ENCODE measurements around the gene PCNP.
A peak's percentile ranks its signal among the peaks of the same experiment; 100 is the strongest.

The PCNP gene

DNA sequence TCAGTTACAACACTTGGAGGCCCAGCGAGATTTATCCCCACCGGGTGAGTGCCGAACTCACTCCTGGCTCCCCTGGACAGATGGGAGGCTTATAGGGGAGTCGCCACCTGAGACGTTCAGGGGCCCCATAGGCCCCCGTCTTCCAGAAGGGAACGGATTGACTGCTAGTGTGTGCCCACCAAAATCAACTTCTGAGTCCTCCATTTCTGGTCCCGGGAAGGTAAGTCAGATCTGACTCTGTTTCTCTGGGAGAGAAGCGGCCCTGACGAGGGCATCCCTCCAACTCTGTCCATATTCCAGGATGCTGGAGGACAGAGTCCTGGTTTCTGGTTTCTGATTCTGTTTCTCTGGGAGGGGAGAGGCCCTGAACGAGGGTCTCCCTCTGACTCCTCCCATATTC is 58.6 kb downstream of the PCNP start:
- H3K27ac ChIP-seq: no peak overlapping the region
- H3K27me3 ChIP-seq (ENCODE audit: insufficient read depth, low read depth, severe bottlenecking): no peaks in the 10 kb centered on the region
- DNase-seq: no peak
- H3K4me3 ChIP-seq (ENCODE audit: low read depth, low read length): no peak overlapping the region
- no peaks in the 10 kb centered on the region for H3K36me3 ChIP-seq
- TF ChIP-seq, protein P1, sequence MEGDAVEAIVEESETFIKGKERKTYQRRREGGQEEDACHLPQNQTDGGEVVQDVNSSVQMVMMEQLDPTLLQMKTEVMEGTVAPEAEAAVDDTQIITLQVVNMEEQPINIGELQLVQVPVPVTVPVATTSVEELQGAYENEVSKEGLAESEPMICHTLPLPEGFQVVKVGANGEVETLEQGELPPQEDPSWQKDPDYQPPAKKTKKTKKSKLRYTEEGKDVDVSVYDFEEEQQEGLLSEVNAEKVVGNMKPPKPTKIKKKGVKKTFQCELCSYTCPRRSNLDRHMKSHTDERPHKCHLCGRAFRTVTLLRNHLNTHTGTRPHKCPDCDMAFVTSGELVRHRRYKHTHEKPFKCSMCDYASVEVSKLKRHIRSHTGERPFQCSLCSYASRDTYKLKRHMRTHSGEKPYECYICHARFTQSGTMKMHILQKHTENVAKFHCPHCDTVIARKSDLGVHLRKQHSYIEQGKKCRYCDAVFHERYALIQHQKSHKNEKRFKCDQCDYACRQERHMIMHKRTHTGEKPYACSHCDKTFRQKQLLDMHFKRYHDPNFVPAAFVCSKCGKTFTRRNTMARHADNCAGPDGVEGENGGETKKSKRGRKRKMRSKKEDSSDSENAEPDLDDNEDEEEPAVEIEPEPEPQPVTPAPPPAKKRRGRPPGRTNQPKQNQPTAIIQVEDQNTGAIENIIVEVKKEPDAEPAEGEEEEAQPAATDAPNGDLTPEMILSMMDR (IDR thresholded peaks at IDR 0.05; ENCODE audit: low read depth, low read length): no peak
- no peaks in the 10 kb centered on the region for H3K9me3 ChIP-seq (ENCODE audit: severe bottlenecking)

DNA sequence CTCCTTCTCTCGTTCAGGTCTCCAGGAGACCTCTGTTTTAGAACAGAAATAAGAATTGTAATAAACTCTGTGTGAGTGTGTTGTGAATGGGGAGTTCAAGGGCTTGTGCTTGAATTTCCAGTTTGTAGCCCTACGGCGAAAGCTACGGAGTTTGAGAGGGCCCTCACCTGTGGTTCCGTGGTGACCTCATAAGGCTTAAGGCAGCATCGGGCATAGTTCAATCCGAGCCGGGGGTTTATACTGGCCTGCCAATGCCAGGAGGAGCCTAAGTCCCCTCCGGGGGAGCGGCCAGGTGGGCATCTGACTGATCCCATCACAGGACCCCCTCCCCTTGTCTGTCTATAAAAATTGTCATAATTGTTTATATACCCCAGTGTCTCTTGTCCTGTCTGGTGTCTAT is 59.2 kb downstream of the PCNP start:
- H3K9me3 ChIP-seq (ENCODE audit: severe bottlenecking): no peaks in the 10 kb centered on the region
- no peaks in the 10 kb centered on the region for H3K36me3 ChIP-seq
- TF ChIP-seq, protein P1 (IDR thresholded peaks at IDR 0.05; ENCODE audit: low read depth, low read length): no peak
- no peaks in the 10 kb centered on the region for H3K27me3 ChIP-seq (ENCODE audit: insufficient read depth, low read depth, severe bottlenecking)
- no peak for DNase-seq
- H3K4me3 ChIP-seq (ENCODE audit: low read depth, low read length): no peak overlapping the region
- no peak overlapping the region for H3K27ac ChIP-seq

DNA sequence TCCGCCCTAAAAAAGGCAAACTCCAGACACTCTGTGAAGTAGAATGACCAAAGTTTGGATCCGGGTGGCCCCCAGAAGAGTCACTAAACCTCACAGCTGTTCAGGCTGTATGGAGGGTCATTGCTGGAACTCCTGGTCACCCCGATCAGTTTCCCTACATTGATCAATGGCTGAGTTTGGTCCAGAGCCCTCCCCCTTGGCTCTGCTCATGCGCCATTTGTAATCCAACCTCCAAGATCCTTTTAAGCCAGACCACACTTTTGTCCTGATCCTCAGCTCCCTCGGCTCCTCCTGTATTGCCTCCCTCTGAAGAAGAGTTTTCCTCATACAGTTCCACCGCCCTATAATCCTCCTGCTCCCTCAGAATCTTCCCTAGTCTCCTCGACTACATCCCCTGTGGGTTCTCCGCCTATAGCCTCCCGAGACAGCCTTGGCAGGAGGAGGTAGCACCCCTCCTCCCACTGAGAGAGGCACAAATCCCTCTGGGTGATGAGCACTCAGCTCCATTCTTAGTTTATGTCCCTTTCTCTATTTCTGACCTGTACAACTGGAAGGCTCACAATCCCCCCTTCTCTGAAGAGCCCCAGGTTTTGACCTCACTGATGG is 60.7 kb downstream of the PCNP start:
- TF ChIP-seq, protein P1 (IDR thresholded peaks at IDR 0.05; ENCODE audit: low read depth, low read length): no peak
- H3K4me3 ChIP-seq (ENCODE audit: low read depth, low read length): no peak overlapping the region
- H3K27ac ChIP-seq: no peak overlapping the region
- H3K9me3 ChIP-seq (ENCODE audit: severe bottlenecking): no peaks in the 10 kb centered on the region
- H3K36me3 ChIP-seq: no peaks in the 10 kb centered on the region
- no peaks in the 10 kb centered on the region for H3K27me3 ChIP-seq (ENCODE audit: insufficient read depth, low read depth, severe bottlenecking)
- no peak for DNase-seq

DNA sequence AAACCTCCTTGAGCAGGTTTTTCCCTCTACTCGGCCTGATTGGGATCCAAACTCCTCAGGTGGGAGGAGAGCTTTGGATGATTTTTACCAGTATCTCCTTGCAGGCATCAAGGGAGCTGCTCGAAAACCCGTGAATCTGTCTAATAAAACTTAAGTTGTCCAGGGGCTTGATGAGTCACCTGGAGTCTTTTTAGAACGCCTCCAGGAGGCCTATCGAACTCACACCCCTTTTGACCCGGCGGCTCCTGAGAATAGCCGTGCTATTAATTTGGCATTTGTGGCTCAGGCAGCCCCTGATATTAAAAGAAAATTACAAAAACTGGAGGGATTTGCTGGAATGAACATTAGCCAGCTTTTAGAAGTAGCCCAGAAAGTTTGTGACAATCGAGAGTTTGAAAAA is 61.4 kb downstream of the PCNP start:
- TF ChIP-seq, protein P1 (IDR thresholded peaks at IDR 0.05; ENCODE audit: low read depth, low read length): no peak
- H3K27ac ChIP-seq: no peak overlapping the region
- DNase-seq: no peak
- H3K27me3 ChIP-seq (ENCODE audit: insufficient read depth, low read depth, severe bottlenecking): no peaks in the 10 kb centered on the region
- H3K4me3 ChIP-seq (ENCODE audit: low read depth, low read length): no peak overlapping the region
- H3K36me3 ChIP-seq: no peaks in the 10 kb centered on the region
- H3K9me3 ChIP-seq (ENCODE audit: severe bottlenecking): no peaks in the 10 kb centered on the region

- no peak overlapping the region for H3K27ac ChIP-seq
- peak; percentile 80 for DNase-seq
- TF ChIP-seq, protein P1 (IDR thresholded peaks at IDR 0.05; ENCODE audit: low read depth, low read length): peak; percentile 65
- H3K27me3 ChIP-seq (ENCODE audit: insufficient read depth, low read depth, severe bottlenecking): no peaks in the 10 kb centered on the region
- H3K4me3 ChIP-seq (ENCODE audit: low read depth, low read length): no peak overlapping the region
- no peaks in the 10 kb centered on the region for H3K36me3 ChIP-seq
- no peaks in the 10 kb centered on the region for H3K9me3 ChIP-seq (ENCODE audit: severe bottlenecking)
Measured at GRCh38 chr3:101635954-101636798, 62.2 kb downstream of the PCNP start.

All from WERI-Rb-1 (cell line).